GM19193 (cell line): ENCODE results near the gene EXOC4.

Source experiments
- POLR2A ChIP-seq: IDR thresholded peaks from 4 replicates; pipeline ENCODE4 v1.6.1; 2011; ENCODE audit not compliant: insufficient read depth, insufficient read length; ENCODE audit errors: extremely low read depth

The EXOC4 gene

GRCh38 chr7:133344275-133344674 is 91.4 kb downstream of the EXOC4 start:
- no peak for TF ChIP-seq POLR2A

DNA sequence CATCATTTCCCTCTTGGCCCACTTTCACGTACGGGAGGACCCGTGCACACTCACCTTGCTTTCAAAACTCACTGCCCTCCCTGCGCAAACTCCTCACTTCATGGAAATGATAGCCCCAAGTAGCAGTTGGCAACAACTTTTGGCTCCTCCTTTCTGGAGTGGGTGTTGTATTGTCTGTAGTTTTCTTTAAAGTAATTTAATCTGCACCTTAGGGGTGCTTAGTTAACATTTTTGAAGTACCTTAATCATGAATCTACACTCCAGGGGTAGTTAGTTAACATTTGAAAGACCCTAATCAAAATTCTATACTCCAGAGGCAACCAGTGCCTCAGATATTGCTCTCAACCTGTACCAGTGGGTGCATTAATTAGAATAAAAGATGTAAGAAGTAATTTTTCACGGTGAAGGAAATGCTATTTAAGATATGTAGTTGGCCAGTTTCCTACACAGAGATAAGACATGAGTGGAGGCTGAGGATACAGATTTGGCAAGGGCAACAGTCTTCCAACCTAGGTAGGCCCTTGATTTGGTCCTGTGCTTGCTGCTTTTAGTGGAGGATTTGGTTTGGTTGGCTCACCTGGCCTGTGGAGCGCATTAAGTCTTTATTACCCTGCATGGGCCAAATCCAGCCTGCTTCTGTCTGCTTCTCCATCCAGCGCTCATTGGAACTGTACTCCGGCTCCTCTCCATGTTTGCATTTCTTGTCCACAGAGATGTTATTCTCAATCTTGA is 93.0 kb downstream of the EXOC4 start:
- TF ChIP-seq POLR2A, result no peak

DNA sequence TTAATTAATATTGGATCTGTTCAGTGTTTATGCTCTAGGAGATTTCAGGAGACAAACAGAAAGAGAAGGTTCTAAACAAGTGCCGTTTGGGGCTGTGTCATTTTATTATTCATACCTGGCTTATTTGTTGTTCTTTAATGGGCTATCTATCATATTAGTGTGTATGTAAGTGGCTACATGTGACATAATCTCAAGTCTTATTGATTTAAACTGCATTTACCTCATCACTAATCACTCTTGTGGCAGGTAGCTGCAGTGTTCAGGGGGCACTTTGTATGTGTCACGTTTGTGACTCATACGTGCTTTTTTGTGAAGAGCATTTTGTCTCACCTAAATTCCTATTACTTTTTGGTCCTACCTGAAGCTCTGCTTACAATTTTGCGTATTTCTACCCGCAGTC is 95.4 kb downstream of the EXOC4 start:
- no peak for TF ChIP-seq POLR2A

- no peak for TF ChIP-seq POLR2A
These were observed 96.2 kb downstream of the EXOC4 start for GRCh38 chr7:133349101-133349500.

GRCh38 chr7:133352430-133352829 is 99.6 kb downstream of the EXOC4 start:
- no peak for TF ChIP-seq POLR2A

- TF ChIP-seq POLR2A, result no peak
These were observed 100.9 kb downstream of the EXOC4 start for GRCh38 chr7:133353775-133354174.

DNA sequence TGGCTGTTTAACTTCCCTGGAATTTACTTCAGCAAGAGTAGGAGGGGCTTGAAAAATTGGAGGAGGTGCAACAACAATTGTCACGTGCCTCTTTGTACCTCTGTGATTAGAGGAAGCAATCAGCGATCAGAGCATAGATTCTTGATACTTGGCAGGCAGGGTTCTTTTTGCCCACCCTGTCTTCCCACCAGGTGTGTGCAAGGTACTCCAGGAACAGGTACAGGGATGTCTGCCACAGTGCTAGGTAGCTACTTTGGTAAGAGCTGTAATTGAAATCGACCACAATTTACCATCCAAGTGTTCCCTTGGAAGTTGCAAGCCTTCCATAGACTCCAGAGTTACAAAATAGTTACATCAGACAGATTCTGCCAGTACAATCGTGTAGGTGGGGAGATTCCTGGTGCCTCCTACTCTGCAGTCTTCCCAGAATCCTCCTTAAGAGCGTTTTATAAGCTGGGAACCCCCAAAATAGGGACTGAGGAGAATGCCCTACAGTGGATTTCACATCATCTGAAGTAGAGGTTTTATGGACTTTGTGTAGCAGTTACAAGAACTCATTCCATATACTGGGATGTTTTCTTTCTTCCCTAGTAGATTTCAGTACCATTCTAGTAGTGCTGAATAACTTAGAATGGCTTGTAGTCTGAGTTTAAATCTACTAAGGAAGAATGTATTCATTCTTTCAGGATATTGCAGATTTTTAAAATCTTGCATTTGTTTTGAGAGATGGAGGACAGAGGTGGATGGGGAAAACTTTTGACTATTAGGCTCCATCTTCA is 101.9 kb downstream of the EXOC4 start:
- TF ChIP-seq POLR2A, result no peak

- TF ChIP-seq POLR2A, result no peak
These were observed 102.4 kb downstream of the EXOC4 start for GRCh38 chr7:133355325-133355708.

DNA sequence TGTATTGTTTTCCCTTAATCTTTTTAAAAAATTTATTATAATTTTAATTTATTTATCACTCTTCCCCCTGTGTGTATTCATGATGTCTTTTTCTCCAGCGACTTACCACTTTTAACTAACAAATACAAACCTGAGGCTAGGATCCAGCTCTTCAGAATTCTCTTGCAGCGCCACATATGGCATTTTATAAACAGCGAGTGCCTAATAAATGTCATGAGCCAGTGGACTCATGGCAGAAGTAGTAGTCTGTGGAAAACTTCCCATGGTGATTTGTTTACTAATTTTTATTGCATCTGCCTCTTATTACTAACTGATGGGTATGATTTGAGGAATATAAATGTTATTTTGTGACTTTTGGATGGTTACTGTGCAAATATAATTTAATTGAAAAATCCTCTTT is 102.9 kb downstream of the EXOC4 start:
- no peak for TF ChIP-seq POLR2A

GRCh38 chr7:133358708-133359107 is 105.8 kb downstream of the EXOC4 start:
- TF ChIP-seq POLR2A, result no peak

GRCh38 chr7:133359449-133359848 is 106.6 kb downstream of the EXOC4 start:
- TF ChIP-seq POLR2A, result no peak

DNA sequence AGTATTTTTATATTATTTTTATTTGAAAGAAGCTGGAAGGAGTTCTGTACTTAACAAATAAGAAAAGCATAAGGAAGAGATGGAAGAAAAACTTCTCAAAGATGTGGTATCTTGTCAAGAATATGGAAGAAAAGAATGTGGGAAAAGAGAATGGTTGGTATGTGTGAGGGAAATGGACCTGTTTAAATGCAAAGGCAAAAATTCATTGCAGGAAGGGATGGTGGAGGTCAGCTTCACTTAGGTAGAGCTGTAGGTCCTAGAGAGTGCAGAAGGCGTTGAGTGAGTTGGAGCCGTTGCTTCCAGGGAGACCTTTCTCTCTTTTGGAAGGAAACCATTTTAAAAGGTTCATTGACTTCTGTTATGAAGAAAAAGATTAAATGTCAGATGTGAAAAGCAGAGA is 107.3 kb downstream of the EXOC4 start:
- no peak for TF ChIP-seq POLR2A

GRCh38 chr7:133361806-133362205 is 108.9 kb downstream of the EXOC4 start:
- no peak for TF ChIP-seq POLR2A

DNA sequence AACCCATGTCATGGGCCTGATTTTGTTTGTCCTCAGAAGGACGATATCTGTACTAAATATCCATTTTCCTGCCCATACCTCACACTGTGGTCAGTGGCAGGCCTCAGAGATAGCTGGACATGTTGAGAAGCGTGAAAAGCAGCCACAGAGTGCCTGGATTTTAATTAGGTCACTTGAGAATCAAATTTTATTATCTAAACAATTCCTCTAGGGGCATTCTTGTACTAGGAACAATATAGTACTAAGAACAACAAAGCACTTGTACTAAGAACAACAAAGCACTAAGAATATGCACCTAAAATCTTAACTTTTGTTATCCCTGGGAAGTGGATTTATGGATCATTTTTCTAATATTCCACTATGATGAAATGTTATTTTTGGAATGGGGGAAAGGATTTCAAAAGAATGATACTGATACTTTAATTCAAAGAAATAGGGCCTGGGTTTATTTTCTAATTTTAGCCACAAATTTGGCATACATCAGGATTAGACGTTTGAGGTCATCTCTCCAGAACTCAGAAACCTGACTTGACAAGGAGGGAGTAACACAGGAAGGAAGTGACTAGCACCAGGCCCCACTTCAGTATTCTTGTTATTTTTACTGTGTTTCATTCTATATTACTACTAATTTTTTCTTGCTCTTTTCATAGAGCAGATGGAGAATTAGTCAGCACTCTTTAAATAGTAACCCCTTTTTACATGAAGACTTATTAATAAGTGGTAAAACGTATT is 112.2 kb downstream of the EXOC4 start:
- no peak for TF ChIP-seq POLR2A

GRCh38 chr7:133365917-133366316 is 113.0 kb downstream of the EXOC4 start:
- TF ChIP-seq POLR2A, result no peak

DNA sequence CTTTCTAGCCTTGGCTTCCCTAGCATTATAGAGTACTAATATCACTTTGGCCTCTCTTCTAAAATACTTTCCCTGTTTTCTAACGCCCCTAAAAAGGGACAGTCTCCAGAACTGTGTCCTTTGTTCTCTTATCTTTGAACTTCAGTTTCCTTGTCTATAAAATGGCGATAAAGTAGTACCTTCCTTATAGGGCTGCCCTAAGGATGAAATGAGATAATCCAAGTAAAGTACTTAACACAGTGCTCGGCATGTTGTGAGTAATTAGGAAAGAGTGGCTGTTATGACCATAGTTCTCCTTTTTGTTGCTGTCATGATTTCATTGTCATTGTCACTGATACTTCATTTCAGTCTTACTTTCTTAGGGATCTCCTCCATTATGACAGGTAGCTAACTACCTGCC is 114.7 kb downstream of the EXOC4 start:
- TF ChIP-seq POLR2A, result no peak

DNA sequence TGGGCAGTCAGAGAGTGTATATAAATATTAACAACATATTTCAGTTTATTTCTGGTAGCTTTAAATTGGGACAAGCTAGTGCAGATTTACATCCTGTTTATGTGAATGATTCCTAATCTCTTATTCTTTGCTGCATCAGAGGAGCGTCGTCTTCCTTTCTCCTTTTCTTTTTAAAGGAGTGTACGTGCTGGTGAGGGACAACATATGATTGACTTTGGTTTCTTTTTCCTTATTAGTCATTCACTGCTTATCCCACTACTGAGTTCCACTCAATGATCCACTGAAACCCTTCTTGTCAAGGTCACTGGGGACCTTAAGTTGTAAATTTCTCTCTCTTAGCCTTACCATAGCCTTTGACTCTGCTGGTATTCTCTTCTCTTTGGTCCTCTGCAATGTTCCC is 116.3 kb downstream of the EXOC4 start:
- no peak for TF ChIP-seq POLR2A

DNA sequence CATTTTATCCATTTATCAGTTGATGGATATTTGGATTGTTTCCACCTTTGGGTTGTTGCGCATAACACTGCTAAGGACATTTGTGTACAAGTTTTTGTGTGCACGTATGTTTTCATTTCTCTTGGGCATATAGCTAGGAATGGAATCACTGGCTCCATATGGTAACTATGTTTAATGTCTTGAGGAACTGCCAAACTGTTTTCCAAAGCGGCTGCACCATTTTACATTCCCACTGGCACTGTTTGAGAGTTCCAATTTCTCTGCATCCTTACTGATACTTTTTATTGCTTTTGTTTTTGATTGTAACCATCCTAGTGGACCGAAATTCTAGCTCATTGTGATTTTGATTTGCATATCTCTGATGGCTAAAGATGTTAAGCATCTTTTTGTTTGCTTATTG is 118.7 kb downstream of the EXOC4 start:
- no peak for TF ChIP-seq POLR2A
